ENCODE measurements around the gene NOL7.

GRCh38 chr6:13589801-13590200 is 25.3 kb upstream of the NOL7 start:
- TF ChIP-seq POLR2A (IDR thresholded peaks at IDR 0.05) (no peak), CTCF (IDR thresholded peaks at IDR 0.05) (no peak)
